Endothelial cell of umbilical vein (primary cell): Measurements from ENCODE around the gene TFG. TPM values are rescaled to one million over a fixed set of nuclear protein-coding genes. Genes with fewer than 3 reads are reported as not detected.

Source experiments
- BruUV-seq: library from RNA; stranded (reverse); fragments of 400-500 nt; replicated peaks from 2 replicates; lab custom pipeline; 2021; lab: Mats Ljungman, UMichigan
- CTCF ChIA-PET: fragments of 300-600, 350-600 bp; sonication (Branson Sonifier 250); formaldehyde crosslinking; loops from one replicate; lab custom pipeline; 2021; ENCODE audit warnings: antibody characterized with exemption, inconsistent platforms; lab: Charles Lee
- POLR2A ChIA-PET: fragments of 300-600, 350-600 bp; sonication (Branson Sonifier 250); formaldehyde crosslinking; loops from one replicate; lab custom pipeline; 2021; ENCODE audit warnings: antibody characterized with exemption, inconsistent platforms; lab: Charles Lee
- DNase-seq: peaks from one replicate; pipeline ENCODE4 v3.0.0-alpha.2; 2011; ENCODE audit warnings: low read depth, low spot score
- FAIRE-seq: peaks from 2 replicates; lab custom pipeline; 2011; peaks lifted over from hg19 to GRCh38; lab: Jason Lieb, UNC
- H2AFZ ChIP-seq: 2 replicates; pipeline ENCODE4 v1.6.0; 2012; ENCODE audit warnings: low read depth, low read length, control low read depth, inconsistent platforms
- H3K27ac ChIP-seq: 2 replicates; pipeline ENCODE4 v1.5.1; 2011; ENCODE audit warnings: low read depth, mild to moderate bottlenecking, control low read depth, low read length, moderate library complexity; ENCODE audit not compliant: insufficient read depth
- H3K27me3 ChIP-seq, 2 experiments: 2 replicates each; pipeline versions ENCODE4 v1.6.0 to v1.6.1; 2011; ENCODE audit warnings: low read length in 2 of 2, mixed read lengths in 1 of 2; ENCODE audit not compliant: control insufficient read depth in 2 of 2, insufficient read depth in 2 of 2
- H3K36me3 ChIP-seq, 2 experiments: 2 replicates in 1 of 2; 3 replicates in 1 of 2; pipeline ENCODE4 v1.5.1; 2011; ENCODE audit warnings: low read length in 2 of 2, mild to moderate bottlenecking in 1 of 2, moderate library complexity in 1 of 2; ENCODE audit not compliant: control insufficient read depth in 2 of 2, insufficient read depth in 2 of 2; ENCODE audit errors: extremely low read depth in 1 of 2
- H3K4me1 ChIP-seq: 3 replicates; pipeline ENCODE4 v1.5.1; 2011; ENCODE audit warnings: mild to moderate bottlenecking, low read length; ENCODE audit not compliant: control insufficient read depth, insufficient read depth; ENCODE audit errors: extremely low read depth
- H3K4me2 ChIP-seq: 2 replicates; pipeline ENCODE4 v1.6.1; 2011; ENCODE audit warnings: low read length, control low read depth, mixed read lengths; ENCODE audit not compliant: insufficient read depth
- H3K4me3 ChIP-seq, 3 experiments: fragments of 200-600 bp in 1 of 3; sonication (generic), shearing (Covaris generic) in 1 of 3; replicated peaks in 1 of 3; 2 replicates each; pipeline ENCODE4 v1.5.1; 2011 to 2016; ENCODE audit warnings: control low read depth in 3 of 3, low read length in 3 of 3, mild to moderate bottlenecking in 2 of 3, inconsistent platforms in 1 of 3, low read depth in 1 of 3, moderate library complexity in 1 of 3; ENCODE audit not compliant: insufficient read depth in 1 of 3
- H3K79me2 ChIP-seq: 2 replicates; pipeline ENCODE4 v1.6.0; 2012; ENCODE audit warnings: low read length, inconsistent platforms; ENCODE audit not compliant: control insufficient read depth, insufficient read depth
- H3K9ac ChIP-seq: replicated peaks from 2 replicates; pipeline ENCODE3; 2011; ENCODE audit warnings: low read length, control low read depth; ENCODE audit not compliant: insufficient read depth; ENCODE audit errors: extremely low read depth
- H3K9me1 ChIP-seq: replicated peaks from 3 replicates; pipeline ENCODE4 v1.6.0; 2011; ENCODE audit warnings: mild to moderate bottlenecking, low read length; ENCODE audit not compliant: control insufficient read depth, insufficient read depth; ENCODE audit errors: extremely low read depth
- H3K9me3 ChIP-seq: replicated peaks from 2 replicates; pipeline ENCODE4 v1.5.1; 2012; ENCODE audit warnings: low read length, inconsistent platforms; ENCODE audit not compliant: control insufficient read depth, insufficient read depth
- H4K20me1 ChIP-seq: replicated peaks from 2 replicates; pipeline ENCODE3; 2011; ENCODE audit warnings: mild to moderate bottlenecking, low read length; ENCODE audit not compliant: control insufficient read depth, insufficient read depth; ENCODE audit errors: extremely low read depth
- CTCF ChIP-seq, 2 donors: IDR thresholded peaks; 1 replicate in 1 of 2; 2 replicates in 1 of 2; pipeline ENCODE4 v1.5.1; 2011; ENCODE audit warnings: low read length in 2 of 2, mild to moderate bottlenecking in 2 of 2, moderate library complexity in 2 of 2, control low read depth in 1 of 2, inconsistent platforms in 1 of 2, low read depth in 1 of 2; ENCODE audit not compliant: insufficient read depth in 1 of 2; ENCODE audit errors: extremely low read depth in 1 of 2
- EZH2 ChIP-seq: IDR thresholded peaks from 2 replicates; pipeline ENCODE4 v1.6.1; 2012; ENCODE audit warnings: borderline replicate concordance, low read depth, mild to moderate bottlenecking, moderate library complexity, low read length, inconsistent platforms; ENCODE audit not compliant: severe bottlenecking
- FOS ChIP-seq: IDR thresholded peaks from 2 replicates; pipeline ENCODE4 v1.6.1; 2011; ENCODE audit warnings: mild to moderate bottlenecking, low read length, moderate library complexity, borderline replicate concordance; ENCODE audit not compliant: insufficient read depth
- GATA2 ChIP-seq: IDR thresholded peaks from 2 replicates; pipeline ENCODE4 v1.7.0; 2011; ENCODE audit warnings: low read depth, mild to moderate bottlenecking, moderate library complexity, mixed read lengths, low read length; ENCODE audit not compliant: insufficient read length, insufficient read depth
- JUN ChIP-seq: IDR thresholded peaks from 2 replicates; pipeline ENCODE4 v1.6.1; 2011; ENCODE audit warnings: borderline replicate concordance, low read depth; ENCODE audit not compliant: insufficient read length, insufficient read depth
- MAX ChIP-seq: IDR thresholded peaks from 2 replicates; pipeline ENCODE4 v1.6.1; 2011; ENCODE audit not compliant: insufficient read depth, insufficient read length
- MYC ChIP-seq: IDR thresholded peaks from one replicate; pipeline ENCODE4 v1.6.1; 2011; ENCODE audit warnings: mild to moderate bottlenecking, low read depth, low read length
- POLR2A ChIP-seq: IDR thresholded peaks from 2 replicates; pipeline ENCODE4 v1.6.1; 2012; ENCODE audit warnings: low read depth, mild to moderate bottlenecking, control low read depth, low read length
- POLR2AphosphoS5 ChIP-seq: IDR thresholded peaks from 2 replicates; pipeline ENCODE4 v1.6.1; 2012; ENCODE audit warnings: low read depth, mild to moderate bottlenecking, control low read depth, low read length, moderate library complexity; ENCODE audit not compliant: insufficient read depth
- dilution Hi-C: fragments of 300-500 bp; cut with MboI; formaldehyde crosslinking; loops from one replicate; pipeline ENCODE4 v1.15.0; 2019; ENCODE audit warnings: low sequenced_read_pairs; ENCODE audit not compliant: extremely low pct_ligation_motif_present
- intact Hi-C: fragments of 100-400 bp; cut with micrococcal nuclease; formaldehyde crosslinking; loops from one replicate; pipeline ENCODE4 v1.10.0; 2022
- polyA plus RNA-seq, 4 experiments: library from polyadenylated mRNA; depleted of rRNA in 3 of 4; stranded (reverse) in 3 of 4; unstranded in 1 of 4; fragments of >200 nt; gene quantifications; 2 replicates each; pipeline versions ENCODE4 v1.2.1 to v1.2.3, GENCODE V29; 2011 to 2012; ENCODE audit warnings: missing spikeins in 1 of 4
- total RNA-seq: library from RNA; stranded (reverse); gene quantifications from 2 replicates; pipeline ENCODE4 v1.2.3, GENCODE V29; 2021

Gene TFG
- total and polyA plus RNA-seq, 2 donors (not counting 3 experiments of a cell fraction or from before 2014, with no cell fraction given): 106 to 154 TPM

- Histone ChIP-seq H3K79me2 (no peaks in the 10 kb centered on the region), H3K27me3 (no peaks in the 10 kb centered on the region), H3K4me1 (no peaks in the 10 kb centered on the region), H3K4me2 (no peak overlapping the region), H3K36me3 (peaks cover 8 to 21% of the 10 kb centered on the region in 2 experiments), H3K27ac (no peak overlapping the region), H2AFZ (no peak overlapping the region), H3K9me1 (no peaks in the 10 kb centered on the region), H3K4me3 (no peak overlapping the region), H3K9me3 (no peaks in the 10 kb centered on the region), H3K9ac (no peak overlapping the region), H4K20me1 (no peaks in the 10 kb centered on the region)
- POLR2A ChIA-PET: no interaction called here
- dilution Hi-C loops: no loop called here
- CTCF ChIA-PET: interaction anchor here (1.1 to 2.4 kb wide), 4 partner anchors 10 to 442 kb away, joined by 3 to 6 read pairs (median 3); no protein-coding TSS in a partner anchor
- intact Hi-C loops: loop anchor here (5.0 kb wide), 1 partner anchor 443 kb away; no protein-coding TSS in a partner anchor
- DNase-seq (no peak), FAIRE-seq (no peak)
- no peak for TF ChIP-seq CTCF (IDR thresholded peaks at IDR 0.05; ENCODE audit: extremely low read depth in 1 of 2, insufficient read depth in 1 of 2, low read depth in 1 of 2, low read length in 2 of 2)
- TF ChIP-seq JUN: no peak
- no peak for TF ChIP-seq POLR2A
- no peak for TF ChIP-seq EZH2
- no peak for TF ChIP-seq GATA2
- TF ChIP-seq MAX: no peak
- TF ChIP-seq MYC: no peak
- TF ChIP-seq FOS: no peak
- TF ChIP-seq POLR2AphosphoS5: no peak
- no TSS peak for BruUV-seq
Observed at GRCh38 chr3:100753846-100754245, 44.6 kb downstream of the TFG start.
